A673 (cell line): ENCODE measurements around the gene NSMCE4A.

ENCODE experiments used
- EZH2 ChIP-seq: fragments of 200-600 bp; sonication (generic); IDR thresholded peaks from 2 replicates; pipeline ENCODE4 v1.6.1; 2017; ENCODE audit warnings: borderline replicate concordance, low read depth, mild to moderate bottlenecking, mixed read lengths, antibody characterized with exemption, low read length; ENCODE audit not compliant: poor library complexity, severe bottlenecking
- TF ChIP-seq, protein P1 (sequence below): fragments of 300-800, 200-600 bp; sonication (generic); conservative IDR thresholded peaks from 2 replicates; pipeline ENCODE4 v1.5.1; 2017; ENCODE audit warnings: low read depth, mild to moderate bottlenecking, antibody characterized with exemption, low read length, moderate library complexity, mixed read lengths

DNA sequence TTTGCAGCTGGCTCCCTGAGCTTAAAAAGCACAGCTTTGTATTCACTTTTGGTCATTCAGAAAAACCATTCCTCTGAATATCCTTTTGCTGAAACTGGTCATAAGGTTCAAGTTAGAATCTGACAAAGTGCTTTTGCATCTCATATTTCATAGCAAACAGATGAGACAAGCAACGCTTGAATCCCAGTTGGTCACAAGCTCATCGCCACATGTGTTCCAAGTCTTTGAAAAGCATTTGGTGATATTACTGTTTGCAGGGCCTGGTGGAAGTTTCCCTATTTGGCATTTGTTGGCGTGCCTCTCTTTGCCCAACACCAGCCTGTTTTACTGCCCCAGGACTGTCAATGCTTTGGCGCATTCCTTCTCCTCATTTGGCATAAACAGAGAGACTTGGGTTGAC lies 24.3 kb upstream of the NSMCE4A start:
- TF ChIP-seq, protein P1, sequence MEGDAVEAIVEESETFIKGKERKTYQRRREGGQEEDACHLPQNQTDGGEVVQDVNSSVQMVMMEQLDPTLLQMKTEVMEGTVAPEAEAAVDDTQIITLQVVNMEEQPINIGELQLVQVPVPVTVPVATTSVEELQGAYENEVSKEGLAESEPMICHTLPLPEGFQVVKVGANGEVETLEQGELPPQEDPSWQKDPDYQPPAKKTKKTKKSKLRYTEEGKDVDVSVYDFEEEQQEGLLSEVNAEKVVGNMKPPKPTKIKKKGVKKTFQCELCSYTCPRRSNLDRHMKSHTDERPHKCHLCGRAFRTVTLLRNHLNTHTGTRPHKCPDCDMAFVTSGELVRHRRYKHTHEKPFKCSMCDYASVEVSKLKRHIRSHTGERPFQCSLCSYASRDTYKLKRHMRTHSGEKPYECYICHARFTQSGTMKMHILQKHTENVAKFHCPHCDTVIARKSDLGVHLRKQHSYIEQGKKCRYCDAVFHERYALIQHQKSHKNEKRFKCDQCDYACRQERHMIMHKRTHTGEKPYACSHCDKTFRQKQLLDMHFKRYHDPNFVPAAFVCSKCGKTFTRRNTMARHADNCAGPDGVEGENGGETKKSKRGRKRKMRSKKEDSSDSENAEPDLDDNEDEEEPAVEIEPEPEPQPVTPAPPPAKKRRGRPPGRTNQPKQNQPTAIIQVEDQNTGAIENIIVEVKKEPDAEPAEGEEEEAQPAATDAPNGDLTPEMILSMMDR: no peak
- no peak for TF ChIP-seq EZH2
